HUES6 (cell line): Measurements from ENCODE around the gene AGFG2.
"Not testable (repeated sequence)": the region's sequence is repeated elsewhere in the genome, so short reads cannot be mapped to it uniquely, and the experiment has no call there.

ENCODE experiments used
- H3K27ac ChIP-seq: 2 replicates; pipeline ENCODE4 v1.7.0; 2013; ENCODE audit warnings: low read depth, mild to moderate bottlenecking, low read length, inconsistent platforms
- H3K27me3 ChIP-seq: 2 replicates; pipeline ENCODE4 v1.6.1; 2013; ENCODE audit warnings: low read length; ENCODE audit not compliant: control insufficient read depth, insufficient read depth
- H3K36me3 ChIP-seq: 2 replicates; pipeline ENCODE4 v1.6.1; 2013; ENCODE audit warnings: low read length; ENCODE audit not compliant: control insufficient read depth, insufficient read depth
- H3K4me1 ChIP-seq: 2 replicates; pipeline ENCODE4 v1.6.1; 2013; ENCODE audit warnings: low read length; ENCODE audit not compliant: control insufficient read depth, insufficient read depth
- H3K4me3 ChIP-seq: 2 replicates; pipeline ENCODE4 v1.5.1; 2013; ENCODE audit warnings: low read depth, low read length
- H3K9ac ChIP-seq: one replicate; pipeline ENCODE4 v1.6.1; 2013; ENCODE audit warnings: mild to moderate bottlenecking, low read length
- H3K9me3 ChIP-seq: 2 replicates; pipeline ENCODE4 v1.6.1; 2013; ENCODE audit warnings: low read depth, low read length; ENCODE audit not compliant: control insufficient read depth, insufficient read depth

Gene AGFG2

DNA sequence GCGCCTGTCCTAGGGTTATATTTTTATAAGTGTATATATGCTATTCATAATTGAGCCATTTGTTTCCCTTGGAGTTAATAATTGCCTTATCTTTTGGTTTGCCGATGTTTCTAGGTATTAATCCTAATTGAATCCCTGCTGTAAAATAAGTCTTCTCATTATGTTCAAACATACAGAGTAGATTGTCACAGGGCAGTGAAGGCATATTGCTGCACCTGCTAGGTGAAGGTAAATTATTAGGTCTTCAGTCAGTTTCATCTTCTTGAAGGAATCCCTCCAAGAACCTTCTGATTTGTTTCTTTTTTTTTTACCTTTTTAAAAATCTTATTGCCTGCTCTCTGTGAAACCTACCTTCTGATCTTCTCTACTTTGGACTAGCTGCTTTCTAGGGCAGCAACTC lies 17.9 kb upstream of the AGFG2 start:
- H3K27me3 ChIP-seq: no peaks in the 10 kb centered on the region
- no peak overlapping the region for H3K27ac ChIP-seq
- H3K9me3 ChIP-seq: peaks cover 2% of the 10 kb centered on the region; the same call in 1 of the 2 replicates
- H3K4me3 ChIP-seq: no peak overlapping the region
- no peaks in the 10 kb centered on the region for H3K36me3 ChIP-seq
- H3K4me1 ChIP-seq: no peaks in the 10 kb centered on the region
- H3K9ac ChIP-seq: no peak overlapping the region

GRCh38 chr7:100521909-100522593 lies 17.0 kb upstream of the AGFG2 start:
- not testable (repeated sequence) for H3K4me3 ChIP-seq, H3K27ac ChIP-seq, H3K27me3 ChIP-seq, H3K36me3 ChIP-seq, H3K9ac ChIP-seq, H3K9me3 ChIP-seq, H3K4me1 ChIP-seq

GRCh38 chr7:100523192-100523591 lies 15.8 kb upstream of the AGFG2 start:
- not testable (repeated sequence) for H3K36me3 ChIP-seq, H3K9ac ChIP-seq, H3K27me3 ChIP-seq, H3K9me3 ChIP-seq, H3K27ac ChIP-seq, H3K4me1 ChIP-seq, H3K4me3 ChIP-seq

- not testable (repeated sequence) for H3K36me3 ChIP-seq, H3K4me3 ChIP-seq, H3K27me3 ChIP-seq, H3K9ac ChIP-seq, H3K27ac ChIP-seq, H3K4me1 ChIP-seq, H3K9me3 ChIP-seq
Measured at GRCh38 chr7:100528108-100528866, 10.7 kb upstream of the AGFG2 start.

- H3K9me3 ChIP-seq: no peaks in the 10 kb centered on the region
- no peak overlapping the region for H3K27ac ChIP-seq
- H3K9ac ChIP-seq: no peak overlapping the region
- no peaks in the 10 kb centered on the region for H3K27me3 ChIP-seq
- H3K4me1 ChIP-seq: no peaks in the 10 kb centered on the region
- no peak overlapping the region for H3K4me3 ChIP-seq
- H3K36me3 ChIP-seq: no peaks in the 10 kb centered on the region
Measured at GRCh38 chr7:100532165-100533022, 6.6 kb upstream of the AGFG2 start.

GRCh38 chr7:100535982-100536381 lies 3.0 kb upstream of the AGFG2 start:
- H3K9ac ChIP-seq, H3K4me3 ChIP-seq, H3K36me3 ChIP-seq, H3K4me1 ChIP-seq, H3K27me3 ChIP-seq, H3K9me3 ChIP-seq, H3K27ac ChIP-seq: not testable (repeated sequence)

DNA sequence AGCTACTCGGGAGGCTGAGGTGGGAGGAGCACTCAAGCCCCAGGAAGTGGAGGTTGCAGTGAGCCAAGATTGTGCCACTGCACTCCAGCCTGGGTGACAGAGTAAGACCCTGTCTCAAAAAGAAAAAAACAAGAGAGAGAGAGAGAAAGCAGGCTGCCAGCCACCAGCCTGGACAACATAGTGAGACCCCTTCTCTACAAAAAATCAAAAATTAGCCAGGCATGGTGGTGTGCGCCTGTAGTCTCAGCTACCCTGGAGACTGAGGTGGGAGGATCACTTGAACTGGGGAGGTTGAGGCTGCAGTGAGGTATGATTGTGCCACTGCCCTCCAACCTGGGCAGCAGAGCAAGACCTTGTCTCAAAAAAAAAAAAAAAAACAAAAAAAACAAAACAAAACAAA lies 2.3 kb upstream of the AGFG2 start:
- H3K9me3 ChIP-seq, H3K27ac ChIP-seq, H3K36me3 ChIP-seq, H3K4me1 ChIP-seq, H3K27me3 ChIP-seq, H3K9ac ChIP-seq, H3K4me3 ChIP-seq: not testable (repeated sequence)

DNA sequence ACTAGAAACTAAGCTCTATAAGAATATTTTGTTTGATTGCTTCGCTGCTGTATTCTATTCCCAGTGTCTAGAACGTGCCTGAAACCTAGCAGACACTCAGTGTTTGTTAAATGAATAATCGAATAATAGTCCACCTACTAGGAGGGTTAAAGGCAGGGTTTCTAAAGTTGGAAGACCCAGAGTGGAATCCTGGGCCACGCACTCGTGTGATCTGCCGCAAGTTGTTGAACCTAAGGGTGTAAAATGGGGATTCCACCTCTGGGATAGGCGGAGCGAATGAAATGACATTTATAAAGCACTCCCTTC lies 702 bp upstream of the AGFG2 start:
- H3K9me3 ChIP-seq: no peaks in the 10 kb centered on the region
- H3K27me3 ChIP-seq: peaks cover 8% of the 10 kb centered on the region; the same call in 1 of the 2 replicates
- no peaks in the 10 kb centered on the region for H3K36me3 ChIP-seq
- H3K27ac ChIP-seq: no peak overlapping the region
- H3K4me1 ChIP-seq: peaks cover 11% of the 10 kb centered on the region
- peak overlapping the region; percentile 9 for H3K9ac ChIP-seq
- peak overlapping the region; percentile 67 for H3K4me3 ChIP-seq

DNA sequence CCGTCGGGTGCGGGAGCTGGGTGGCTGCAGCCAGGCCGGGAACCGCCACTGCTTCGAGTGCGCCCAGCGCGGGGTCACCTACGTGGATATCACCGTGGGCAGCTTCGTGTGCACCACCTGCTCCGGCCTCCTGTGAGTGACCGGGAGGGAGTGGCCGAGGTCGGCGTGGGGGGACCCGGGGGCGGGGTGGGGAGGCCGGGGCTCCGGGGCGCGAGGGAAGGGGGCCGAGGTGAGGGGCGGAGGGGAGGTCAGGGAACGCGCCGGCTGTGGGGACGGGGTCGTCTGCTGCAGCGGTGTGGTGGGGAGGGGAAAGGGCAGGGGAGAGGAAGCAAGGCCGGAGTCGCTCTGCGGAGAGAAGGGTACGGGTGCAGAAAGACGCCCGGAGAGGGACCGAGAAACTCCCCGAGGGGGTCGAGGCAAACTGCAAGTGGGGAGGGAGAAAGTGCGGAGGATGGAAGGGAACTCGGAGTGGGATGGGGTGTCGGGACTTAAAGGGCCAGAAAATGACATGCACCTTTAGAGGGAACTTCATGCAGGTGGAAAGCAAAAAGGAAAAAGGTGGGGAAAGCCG lies 518 bp downstream of the AGFG2 start:
- Histone ChIP-seq H3K27ac (no peak overlapping the region), H3K27me3 (peaks cover 8% of the 10 kb centered on the region; the same call in 1 of the 2 replicates), H3K9ac (peak overlapping the region; percentile 53), H3K4me1 (peaks cover 23% of the 10 kb centered on the region), H3K4me3 (peak overlapping the region; percentile 72), H3K9me3 (no peaks in the 10 kb centered on the region), H3K36me3 (no peaks in the 10 kb centered on the region)

DNA sequence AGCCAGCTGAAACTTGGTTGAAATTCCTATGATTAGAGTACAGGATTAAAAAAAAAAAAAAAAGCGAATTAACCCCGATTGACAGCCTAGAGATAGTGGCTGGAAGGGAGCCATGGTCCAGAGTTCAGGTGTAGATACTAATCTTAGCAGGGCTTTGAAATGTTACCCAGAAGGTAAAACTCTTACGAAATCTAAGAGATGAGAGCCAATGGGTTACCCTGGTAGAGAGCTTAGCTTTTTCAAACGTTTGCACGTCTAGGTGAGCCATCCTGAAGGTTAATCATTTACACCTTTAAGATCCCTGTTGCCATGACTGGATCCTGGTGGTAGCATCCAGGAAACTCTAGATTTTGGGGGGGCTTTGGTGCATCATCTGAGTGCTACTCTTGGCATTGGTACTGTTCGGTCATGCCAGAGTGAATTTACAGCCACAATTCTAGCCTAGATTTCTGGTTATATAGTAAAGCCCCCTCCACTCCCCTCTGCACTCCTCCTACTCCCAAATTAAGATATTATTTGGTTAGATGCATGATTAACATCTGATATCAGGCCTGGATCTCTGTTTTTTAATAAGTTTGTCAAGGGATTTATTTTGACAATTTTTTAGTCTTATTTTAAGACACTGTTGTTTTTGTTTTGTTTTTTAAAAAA lies 1.2 kb downstream of the AGFG2 start:
- peaks cover 28% of the 10 kb centered on the region for H3K4me1 ChIP-seq
- peak overlapping the region; percentile 72 for H3K4me3 ChIP-seq
- H3K36me3 ChIP-seq: no peaks in the 10 kb centered on the region
- H3K27me3 ChIP-seq: peaks cover 8% of the 10 kb centered on the region; the same call in 1 of the 2 replicates
- peak overlapping the region; percentile 20 for H3K9ac ChIP-seq
- no peaks in the 10 kb centered on the region for H3K9me3 ChIP-seq
- no peak overlapping the region for H3K27ac ChIP-seq
